Loucy (cell line): Measurements from ENCODE around the gene CAPN14.

Experiments
- H2AFZ ChIP-seq: fragments of 200-600 bp; sonication (generic); 2 replicates; pipeline ENCODE4 v1.6.0; 2016; ENCODE audit warnings: antibody characterized with exemption, mild to moderate bottlenecking, low read length, moderate library complexity
- H3F3A ChIP-seq: fragments of 200-600 bp; 2 replicates; pipeline ENCODE4 v1.6.0; 2016; ENCODE audit warnings: antibody characterized with exemption, low read depth, mild to moderate bottlenecking
- H3K27me3 ChIP-seq: fragments of 200-600 bp; sonication (generic); 2 replicates; pipeline ENCODE4 v1.6.1; 2014; ENCODE audit warnings: low read length, mild to moderate bottlenecking; ENCODE audit not compliant: insufficient read depth, poor library complexity, severe bottlenecking
- H3K36me3 ChIP-seq: fragments of 200-600 bp; sonication (generic); 2 replicates; pipeline ENCODE4 v1.6.1; 2016; ENCODE audit warnings: low read length; ENCODE audit not compliant: insufficient read depth
- H3K4me1 ChIP-seq: fragments of 200-600 bp; sonication (generic); 2 replicates; pipeline ENCODE4 v1.5.1; 2014; ENCODE audit warnings: low read length, mild to moderate bottlenecking; ENCODE audit not compliant: insufficient read depth, poor library complexity, severe bottlenecking
- H3K4me2 ChIP-seq: fragments of 200-600 bp; sonication (generic); 2 replicates; pipeline ENCODE4 v1.6.0; 2014; ENCODE audit warnings: antibody characterized with exemption, low read length, low read depth, mild to moderate bottlenecking; ENCODE audit not compliant: poor library complexity, severe bottlenecking
- H3K4me3 ChIP-seq: fragments of 200-600 bp; sonication (generic); 2 replicates; pipeline ENCODE4 v1.5.1; 2014; ENCODE audit warnings: low read length, mild to moderate bottlenecking, mixed read lengths; ENCODE audit not compliant: poor library complexity, severe bottlenecking
- H3K79me2 ChIP-seq: fragments of 200-600 bp; sonication (generic); 2 replicates; pipeline ENCODE4 v1.6.1; 2014; ENCODE audit warnings: low read length; ENCODE audit not compliant: insufficient read depth
- H3K9ac ChIP-seq: fragments of 200-600 bp; sonication (generic); 2 replicates; pipeline ENCODE4 v1.6.0; 2014; ENCODE audit warnings: mild to moderate bottlenecking, low read depth, low read length, moderate library complexity; ENCODE audit not compliant: poor library complexity, severe bottlenecking
- H3K9me2 ChIP-seq: fragments of 200-600 bp; sonication (generic); replicated peaks from 2 replicates; pipeline ENCODE4 v1.6.1; 2016; ENCODE audit warnings: low read depth, low read length, mixed read lengths
- H3K9me3 ChIP-seq: fragments of 200-600 bp; sonication (generic); 2 replicates; pipeline ENCODE4 v1.6.1; 2014; ENCODE audit warnings: mild to moderate bottlenecking, antibody characterized with exemption, low read length, low read depth; ENCODE audit not compliant: insufficient read depth
- H4K20me1 ChIP-seq: fragments of 200-600 bp; sonication (generic); 2 replicates; pipeline ENCODE4 v1.6.0; 2014; ENCODE audit warnings: antibody characterized with exemption, low read length, mild to moderate bottlenecking; ENCODE audit not compliant: insufficient read depth, poor library complexity, severe bottlenecking
- EZH2phosphoT487 ChIP-seq: fragments of 200-600 bp; IDR thresholded peaks from 2 replicates; pipeline ENCODE4 v1.6.1; 2018; ENCODE audit warnings: antibody characterized with exemption, mild to moderate bottlenecking, moderate library complexity, borderline replicate concordance
- TF ChIP-seq, protein P1 (sequence below): fragments of 200-600 bp; sonication (generic); conservative IDR thresholded peaks from 2 replicates; pipeline ENCODE4 v1.5.1; 2014; ENCODE audit warnings: mild to moderate bottlenecking, antibody characterized with exemption, low read length

The CAPN14 gene

DNA sequence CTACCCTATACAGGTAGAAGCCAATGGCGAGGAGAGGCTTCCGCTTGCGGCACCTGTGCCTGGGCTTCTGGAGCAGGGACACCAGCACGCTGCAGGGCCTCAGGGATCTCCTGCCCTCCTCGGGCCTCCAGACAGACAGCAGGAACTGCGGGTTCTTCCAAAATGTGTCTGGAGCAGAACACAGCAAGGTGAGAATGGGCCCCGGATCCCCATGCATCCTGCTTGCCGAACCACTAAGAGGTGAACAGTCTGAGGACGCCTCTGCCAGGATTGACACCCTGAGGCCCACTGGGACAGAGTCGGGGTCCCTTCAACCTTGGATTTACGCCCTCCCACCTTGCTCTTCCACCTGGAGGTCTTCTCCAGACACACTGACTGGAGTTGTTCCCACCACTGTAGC lies 25.4 kb downstream of the CAPN14 start:
- no peaks in the 10 kb centered on the region for H3K9me3 ChIP-seq
- H3F3A ChIP-seq, result no peaks in the 10 kb centered on the region

DNA sequence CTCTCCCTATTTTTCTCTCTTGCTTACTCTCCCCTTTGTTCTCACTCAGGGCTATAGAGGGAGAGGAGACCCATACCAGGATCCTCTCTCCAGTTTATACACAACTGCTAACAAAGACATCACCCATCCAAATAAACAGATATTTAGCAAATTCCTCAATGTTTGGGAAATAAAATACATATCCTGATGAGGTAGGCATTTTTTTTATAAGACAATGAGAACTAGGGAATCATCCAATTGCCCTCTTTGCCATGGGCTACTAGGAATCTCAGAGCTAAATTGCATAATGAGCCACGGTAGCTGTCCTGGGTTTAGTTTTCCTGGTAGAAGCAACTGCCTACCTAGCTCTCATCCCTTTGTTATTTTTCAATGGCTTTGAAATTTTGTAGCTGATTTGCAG lies 27.1 kb downstream of the CAPN14 start:
- Histone ChIP-seq H3K79me2 (no peaks in the 10 kb centered on the region), H3K9me3 (no peaks in the 10 kb centered on the region), H3K4me2 (no peak overlapping the region), H3K27me3 (no peaks in the 10 kb centered on the region), H3F3A (no peaks in the 10 kb centered on the region), H2AFZ (no peak overlapping the region), H3K9ac (no peak overlapping the region), H3K36me3 (no peaks in the 10 kb centered on the region), H3K4me1 (no peaks in the 10 kb centered on the region), H3K4me3 (no peak overlapping the region), H3K9me2 (no peaks in the 10 kb centered on the region), H4K20me1 (no peaks in the 10 kb centered on the region)
- TF ChIP-seq, protein P1, sequence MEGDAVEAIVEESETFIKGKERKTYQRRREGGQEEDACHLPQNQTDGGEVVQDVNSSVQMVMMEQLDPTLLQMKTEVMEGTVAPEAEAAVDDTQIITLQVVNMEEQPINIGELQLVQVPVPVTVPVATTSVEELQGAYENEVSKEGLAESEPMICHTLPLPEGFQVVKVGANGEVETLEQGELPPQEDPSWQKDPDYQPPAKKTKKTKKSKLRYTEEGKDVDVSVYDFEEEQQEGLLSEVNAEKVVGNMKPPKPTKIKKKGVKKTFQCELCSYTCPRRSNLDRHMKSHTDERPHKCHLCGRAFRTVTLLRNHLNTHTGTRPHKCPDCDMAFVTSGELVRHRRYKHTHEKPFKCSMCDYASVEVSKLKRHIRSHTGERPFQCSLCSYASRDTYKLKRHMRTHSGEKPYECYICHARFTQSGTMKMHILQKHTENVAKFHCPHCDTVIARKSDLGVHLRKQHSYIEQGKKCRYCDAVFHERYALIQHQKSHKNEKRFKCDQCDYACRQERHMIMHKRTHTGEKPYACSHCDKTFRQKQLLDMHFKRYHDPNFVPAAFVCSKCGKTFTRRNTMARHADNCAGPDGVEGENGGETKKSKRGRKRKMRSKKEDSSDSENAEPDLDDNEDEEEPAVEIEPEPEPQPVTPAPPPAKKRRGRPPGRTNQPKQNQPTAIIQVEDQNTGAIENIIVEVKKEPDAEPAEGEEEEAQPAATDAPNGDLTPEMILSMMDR, result no peak
- TF ChIP-seq EZH2phosphoT487, result no peak

More for the DNA sequence above, 25.4 kb downstream of the CAPN14 start:
- H3K79me2 ChIP-seq, result no peaks in the 10 kb centered on the region
- no peak overlapping the region for H3K9ac ChIP-seq
- TF ChIP-seq, protein P1, result no peak
- TF ChIP-seq EZH2phosphoT487, result no peak
- H3K9me2 ChIP-seq, result no peaks in the 10 kb centered on the region
- H3K4me2 ChIP-seq, result no peak overlapping the region
- no peak overlapping the region for H2AFZ ChIP-seq
- H3K27me3 ChIP-seq, result no peaks in the 10 kb centered on the region
- H3K36me3 ChIP-seq, result no peaks in the 10 kb centered on the region
- H3K4me3 ChIP-seq, result no peak overlapping the region
- no peaks in the 10 kb centered on the region for H3K4me1 ChIP-seq
- H4K20me1 ChIP-seq, result no peaks in the 10 kb centered on the region

DNA sequence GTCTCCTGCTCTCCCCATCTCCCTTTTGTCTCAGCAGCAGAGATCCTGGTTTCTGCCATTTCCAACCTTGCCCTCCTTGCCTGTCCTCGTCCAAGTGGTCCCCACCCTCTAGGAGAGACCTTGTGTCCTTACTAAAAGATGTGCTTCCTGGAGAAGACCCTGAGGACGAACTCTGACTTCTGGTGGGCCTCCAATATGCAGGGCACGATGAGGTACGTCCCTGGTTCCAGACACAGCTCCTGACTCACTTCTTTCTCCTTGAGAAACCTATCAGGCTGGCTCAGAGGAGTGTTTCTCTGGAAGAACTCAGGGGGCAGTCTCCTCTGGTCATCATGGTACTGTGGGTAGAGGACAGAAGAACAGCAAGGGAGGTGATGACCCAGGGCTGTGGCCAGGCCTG lies 28.2 kb downstream of the CAPN14 start:
- Histone ChIP-seq H3K4me1 (no peaks in the 10 kb centered on the region), H4K20me1 (no peaks in the 10 kb centered on the region), H3K9me3 (no peaks in the 10 kb centered on the region), H3K9ac (no peak overlapping the region), H3K79me2 (no peaks in the 10 kb centered on the region), H3K4me3 (no peak overlapping the region), H3K27me3 (no peaks in the 10 kb centered on the region), H3F3A (no peaks in the 10 kb centered on the region), H3K36me3 (no peaks in the 10 kb centered on the region), H3K9me2 (no peaks in the 10 kb centered on the region), H3K4me2 (no peak overlapping the region), H2AFZ (no peak overlapping the region)
- no peak for TF ChIP-seq EZH2phosphoT487
- TF ChIP-seq, protein P1, result no peak
